DMS153 treated with DMSO at 0.1 percent for 48 hours (cell line): ENCODE results near the gene PRDM16.

Source experiments
- DNase-seq: peaks from one replicate; lab custom pipeline; 2025; ENCODE audit not compliant: unreplicated experiment; lab: John Stamatoyannopoulos, UW

PRDM16 gene

GRCh38 chr1:3197781-3198316 is 128.8 kb downstream of the PRDM16 start:
- no peak for DNase-seq

GRCh38 chr1:3198371-3199271 is 129.6 kb downstream of the PRDM16 start:
- no peak for DNase-seq

- DNase-seq: no peak
Observed at GRCh38 chr1:3204725-3205124, 135.7 kb downstream of the PRDM16 start.

- DNase-seq: no peak
Observed at GRCh38 chr1:3205815-3206214, 136.8 kb downstream of the PRDM16 start.

GRCh38 chr1:3206696-3207095 is 137.7 kb downstream of the PRDM16 start:
- no peak for DNase-seq

- no peak for DNase-seq
Observed at GRCh38 chr1:3207217-3207848, 138.3 kb downstream of the PRDM16 start.

GRCh38 chr1:3208819-3209200 is 139.8 kb downstream of the PRDM16 start:
- no peak for DNase-seq

GRCh38 chr1:3209201-3209600 is 140.2 kb downstream of the PRDM16 start:
- no peak for DNase-seq

- DNase-seq: no peak
Observed at GRCh38 chr1:3211582-3212375, 142.8 kb downstream of the PRDM16 start.

- no peak for DNase-seq
Observed at GRCh38 chr1:3212453-3213355, 143.7 kb downstream of the PRDM16 start.

GRCh38 chr1:3213730-3214129 is 144.7 kb downstream of the PRDM16 start:
- DNase-seq: no peak

- no peak for DNase-seq
Observed at GRCh38 chr1:3215198-3216014, 146.4 kb downstream of the PRDM16 start.

- no peak for DNase-seq
Observed at GRCh38 chr1:3216015-3216391, 147.0 kb downstream of the PRDM16 start.

GRCh38 chr1:3217181-3217641 is 148.2 kb downstream of the PRDM16 start:
- no peak for DNase-seq

- DNase-seq: no peak
Observed at GRCh38 chr1:3217979-3218679, 149.1 kb downstream of the PRDM16 start.

- no peak for DNase-seq
Observed at GRCh38 chr1:3219005-3219790, 150.2 kb downstream of the PRDM16 start.

GRCh38 chr1:3219791-3220467 is 150.9 kb downstream of the PRDM16 start:
- no peak for DNase-seq
